Measurements from ENCODE around the gene PSMC1.
A peak's percentile ranks its signal among the peaks of the same experiment; 100 is the strongest.

The PSMC1 gene

DNA sequence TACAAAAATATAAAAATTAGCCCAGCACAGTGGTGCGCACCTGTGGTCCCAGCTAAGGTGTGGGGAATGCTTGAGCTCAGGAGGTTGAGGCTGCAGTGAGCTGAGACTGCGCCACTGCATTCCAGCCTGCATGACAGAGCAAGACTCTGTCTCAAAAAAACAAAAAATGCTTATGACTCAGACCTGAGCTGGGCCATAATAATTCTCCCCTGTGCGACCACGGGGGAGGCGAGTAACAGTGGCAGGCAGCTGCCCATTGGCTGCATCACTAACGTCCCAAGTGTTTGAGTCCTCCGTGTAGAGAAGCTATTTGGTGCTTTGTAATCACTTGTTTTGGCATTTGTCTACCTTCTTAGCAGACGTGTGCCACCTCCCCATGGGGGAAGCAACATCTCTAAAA, 24.9 kb downstream of the PSMC1 start:
- POLR2A ChIA-PET (ENCODE audit: low non-redundant PET), result no interaction called here
- H3K27ac ChIP-seq, result peak overlapping the region; percentile 38
- CTCF ChIA-PET, result interaction anchor here (0.6 to 1.8 kb wide), 5 partner anchors 8 to 447 kb away, joined by 3 to 6 read pairs (median 3); no protein-coding TSS in a partner anchor
- DNase-seq (ENCODE audit: low spot score), result peak; percentile 43
- TF ChIP-seq, protein P1, sequence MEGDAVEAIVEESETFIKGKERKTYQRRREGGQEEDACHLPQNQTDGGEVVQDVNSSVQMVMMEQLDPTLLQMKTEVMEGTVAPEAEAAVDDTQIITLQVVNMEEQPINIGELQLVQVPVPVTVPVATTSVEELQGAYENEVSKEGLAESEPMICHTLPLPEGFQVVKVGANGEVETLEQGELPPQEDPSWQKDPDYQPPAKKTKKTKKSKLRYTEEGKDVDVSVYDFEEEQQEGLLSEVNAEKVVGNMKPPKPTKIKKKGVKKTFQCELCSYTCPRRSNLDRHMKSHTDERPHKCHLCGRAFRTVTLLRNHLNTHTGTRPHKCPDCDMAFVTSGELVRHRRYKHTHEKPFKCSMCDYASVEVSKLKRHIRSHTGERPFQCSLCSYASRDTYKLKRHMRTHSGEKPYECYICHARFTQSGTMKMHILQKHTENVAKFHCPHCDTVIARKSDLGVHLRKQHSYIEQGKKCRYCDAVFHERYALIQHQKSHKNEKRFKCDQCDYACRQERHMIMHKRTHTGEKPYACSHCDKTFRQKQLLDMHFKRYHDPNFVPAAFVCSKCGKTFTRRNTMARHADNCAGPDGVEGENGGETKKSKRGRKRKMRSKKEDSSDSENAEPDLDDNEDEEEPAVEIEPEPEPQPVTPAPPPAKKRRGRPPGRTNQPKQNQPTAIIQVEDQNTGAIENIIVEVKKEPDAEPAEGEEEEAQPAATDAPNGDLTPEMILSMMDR (conservative IDR thresholded peaks at IDR 0.05; ENCODE audit: low read depth), result no peak

DNA sequence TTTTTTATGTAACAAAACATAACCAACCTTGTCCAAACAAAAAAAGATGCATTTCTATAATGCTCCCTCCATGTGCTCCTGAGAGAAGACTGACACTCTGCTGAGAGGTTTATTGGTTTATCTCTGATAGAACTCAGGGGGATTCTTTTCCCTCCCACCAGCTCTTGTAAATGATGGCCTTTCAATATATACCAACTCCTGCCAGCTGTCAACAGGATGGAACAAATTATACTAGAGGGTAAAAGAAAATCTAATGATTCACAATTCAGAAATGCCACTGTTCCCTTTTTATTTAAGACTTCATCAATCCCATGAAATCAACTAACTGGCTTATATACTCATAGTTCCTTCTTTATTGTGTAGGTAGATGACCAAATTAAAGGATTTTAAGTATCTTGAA, 25.4 kb downstream of the PSMC1 start:
- ChIA-PET POLR2A (ENCODE audit: low non-redundant PET) (no interaction called here), CTCF (interaction anchor here (0.6 to 0.9 kb wide), 4 partner anchors 17 to 446 kb away, joined by 3 to 4 read pairs (median 3); no protein-coding TSS in a partner anchor)

DNA sequence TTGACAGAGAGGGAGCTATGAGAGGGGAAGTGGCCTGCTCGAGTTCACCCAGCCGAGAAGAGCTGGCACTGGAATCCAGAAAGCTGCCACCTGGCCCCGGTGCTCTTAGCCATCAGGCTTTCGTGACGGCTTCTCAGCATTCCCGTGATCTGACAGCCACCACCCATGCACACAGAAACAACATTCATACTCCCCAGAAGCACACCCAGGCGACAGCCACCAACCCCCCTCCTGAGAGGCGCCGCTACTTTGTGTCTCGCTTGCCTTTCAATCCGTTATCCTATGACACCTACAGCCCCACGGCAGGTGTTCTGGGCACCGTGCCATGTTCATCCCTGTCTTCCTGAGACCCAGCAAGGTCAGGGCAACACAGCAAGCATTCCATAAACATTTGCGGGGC, 31.4 kb downstream of the PSMC1 start:
- H3K27ac ChIP-seq, result no peak overlapping the region
- ChIA-PET CTCF (no interaction called here), POLR2A (ENCODE audit: low non-redundant PET) (no interaction called here)
- TF ChIP-seq, protein P1 (conservative IDR thresholded peaks at IDR 0.05; ENCODE audit: low read depth), result no peak
- no peak for DNase-seq (ENCODE audit: low spot score)

More for the DNA sequence above, 25.4 kb downstream of the PSMC1 start:
- no peak for DNase-seq (ENCODE audit: low spot score)
- no peak overlapping the region for H3K27ac ChIP-seq
- TF ChIP-seq, protein P1 (conservative IDR thresholded peaks at IDR 0.05; ENCODE audit: low read depth), result no peak

DNA sequence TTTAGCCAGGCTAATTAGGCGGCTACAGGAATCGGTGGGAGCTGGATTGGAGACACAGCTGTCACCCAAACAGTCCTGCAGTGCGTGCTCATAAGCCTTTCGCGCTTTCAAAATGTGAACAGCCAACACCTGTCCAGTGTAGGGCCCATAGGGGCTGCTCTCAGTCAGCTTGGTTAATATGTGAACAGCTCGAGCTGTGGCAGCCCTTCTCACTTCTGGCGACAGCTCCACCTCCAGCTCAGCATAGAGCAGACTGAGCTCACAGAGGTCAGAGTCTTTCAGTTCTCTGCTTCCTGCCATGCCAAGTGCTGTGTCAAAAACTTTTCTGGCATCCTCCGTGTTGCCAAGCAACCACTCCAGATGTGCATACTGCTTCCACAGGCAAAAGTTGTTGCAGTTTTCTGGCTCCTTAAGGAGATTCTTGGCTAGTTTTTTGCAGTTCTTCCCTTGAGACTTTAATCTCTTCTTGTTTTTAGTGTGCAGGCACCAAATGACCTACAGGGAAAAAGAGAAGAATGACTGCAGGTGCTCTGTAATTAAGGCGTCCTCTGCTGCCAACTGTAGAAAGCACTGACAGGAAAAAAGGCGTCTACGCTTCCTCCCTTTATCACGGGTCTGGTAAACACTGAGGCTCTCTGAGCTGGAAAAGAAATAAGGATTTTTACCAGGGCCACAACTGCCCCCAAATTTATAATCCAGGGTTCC, 32.5 kb downstream of the PSMC1 start:
- no peak for DNase-seq (ENCODE audit: low spot score)
- TF ChIP-seq, protein P1 (conservative IDR thresholded peaks at IDR 0.05; ENCODE audit: low read depth), result no peak
- ChIA-PET POLR2A (ENCODE audit: low non-redundant PET) (no interaction called here), CTCF (interaction anchor here (1.0 to 1.6 kb wide), 2 partner anchors 8 to 408 kb away, joined by 6 read pairs; no protein-coding TSS in a partner anchor)
- no peak overlapping the region for H3K27ac ChIP-seq

DNA sequence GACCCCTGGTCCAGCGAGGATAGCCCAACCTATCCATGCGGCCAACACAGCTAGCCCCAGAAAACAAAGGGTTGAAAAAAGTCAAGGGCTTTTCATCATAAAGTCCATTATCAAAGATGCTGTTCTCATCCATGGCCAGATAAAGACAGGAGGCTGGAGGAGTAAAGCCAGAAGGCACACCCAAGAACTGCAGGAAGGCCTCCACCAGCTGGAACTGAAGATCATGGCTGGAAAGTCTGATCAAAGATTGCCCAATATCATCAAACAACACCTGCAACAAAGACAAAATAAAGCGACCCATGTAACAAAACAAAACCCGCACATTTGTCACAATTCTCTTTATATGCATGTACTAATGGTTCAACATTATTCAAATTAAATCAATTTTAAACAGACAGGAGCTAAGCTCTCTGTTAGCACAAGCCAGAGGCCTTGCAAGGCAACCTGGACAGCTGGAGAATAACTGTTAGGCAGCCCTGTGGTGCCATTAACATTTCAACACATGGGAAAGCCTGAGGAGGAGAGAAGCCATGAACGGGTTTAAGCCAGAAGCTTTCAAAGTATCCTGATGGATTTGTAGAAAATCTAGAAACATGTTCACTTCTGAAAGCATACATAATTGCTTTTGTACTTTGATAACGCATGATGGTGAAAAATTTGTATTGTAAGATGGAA, 34.1 kb downstream of the PSMC1 start:
- DNase-seq (ENCODE audit: low spot score), result no peak
- POLR2A ChIA-PET (ENCODE audit: low non-redundant PET), result no interaction called here
- TF ChIP-seq, protein P1 (conservative IDR thresholded peaks at IDR 0.05; ENCODE audit: low read depth), result no peak
- CTCF ChIA-PET, result interaction anchor here (0.8 kb wide), 1 partner anchor 31 kb away, joined by 5 read pairs; no protein-coding TSS in a partner anchor
- H3K27ac ChIP-seq, result no peak overlapping the region

DNA sequence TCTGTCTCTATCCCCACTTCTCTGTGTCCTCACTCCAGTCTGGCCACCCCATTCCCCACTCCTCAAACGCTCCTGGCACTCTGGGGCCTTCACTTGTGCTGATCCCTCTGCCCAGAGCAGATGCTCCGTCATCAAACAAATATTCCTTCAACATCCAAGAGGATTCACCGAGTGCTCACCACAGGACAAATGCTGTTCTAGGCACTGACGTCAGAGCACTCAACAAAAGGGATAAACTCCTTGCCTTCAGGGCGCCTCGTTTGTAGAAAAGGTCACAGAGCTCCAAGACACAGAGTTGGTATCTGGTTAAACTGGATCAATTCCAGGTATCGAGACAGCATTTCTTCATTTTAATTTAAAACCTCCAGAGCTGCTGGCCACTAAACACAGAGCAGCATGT, 35.3 kb downstream of the PSMC1 start:
- H3K27ac ChIP-seq, result no peak overlapping the region
- TF ChIP-seq, protein P1 (conservative IDR thresholded peaks at IDR 0.05; ENCODE audit: low read depth), result no peak
- ChIA-PET CTCF (interaction anchor here (0.7 to 1.7 kb wide), 3 partner anchors 10 to 134 kb away, joined by 3 to 7 read pairs (median 3); no protein-coding TSS in a partner anchor), POLR2A (ENCODE audit: low non-redundant PET) (no interaction called here)
- no peak for DNase-seq (ENCODE audit: low spot score)
